ENCODE measurements around the gene PARVA. TPM values are rescaled to one million over a fixed set of nuclear protein-coding genes. Genes with fewer than 3 reads are reported as not detected.

Gene PARVA
- total RNA-seq, 2 donors from 2014 or later = 38.4 to 55.1 TPM

DNA sequence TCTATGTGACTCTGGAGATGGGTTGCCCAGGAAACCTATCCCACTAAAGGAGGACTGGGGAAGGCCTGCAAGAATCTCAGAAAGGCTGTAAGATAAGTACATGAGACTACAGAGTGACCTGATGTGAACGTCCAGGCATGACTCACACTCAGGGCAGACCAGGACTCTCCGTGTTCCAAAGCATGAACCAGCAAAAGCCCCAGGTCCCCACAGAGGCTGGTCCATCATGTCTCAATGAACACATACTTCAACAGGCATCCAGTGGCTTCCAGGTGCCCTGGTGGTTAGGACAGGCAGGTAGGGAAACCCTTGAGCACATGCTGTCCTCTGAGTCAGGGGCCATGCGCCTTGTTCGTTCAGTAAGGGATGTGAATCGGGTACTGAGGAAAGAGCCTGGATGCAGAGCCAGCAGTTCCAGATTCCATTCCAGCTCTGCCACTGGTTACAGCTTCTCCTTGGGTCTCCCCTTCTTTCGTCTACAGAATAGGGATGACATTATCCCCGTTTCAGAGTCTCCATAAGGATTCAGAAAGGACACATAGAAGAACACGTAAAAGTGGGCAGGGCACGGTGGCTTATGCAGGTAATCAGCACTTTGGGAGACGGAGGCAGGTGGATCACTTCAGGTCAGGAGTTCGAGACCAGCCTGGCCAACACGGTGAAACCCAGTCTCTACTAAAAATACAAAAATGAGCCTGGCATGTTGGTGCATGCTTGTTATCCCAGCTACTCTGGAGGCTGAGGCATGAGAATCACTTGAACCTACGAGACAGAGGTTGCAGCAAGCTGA lies 167.8 kb downstream of the PARVA start:
- intact Hi-C loops (cut with DNase I) = loop anchor here (1.0 kb wide), 1 partner anchor 15 kb away; no protein-coding TSS in a partner anchor
- no peak for DNase-seq (ENCODE audit: low spot score)
- H3K9me3 ChIP-seq = no peaks in the 10 kb centered on the region

DNA sequence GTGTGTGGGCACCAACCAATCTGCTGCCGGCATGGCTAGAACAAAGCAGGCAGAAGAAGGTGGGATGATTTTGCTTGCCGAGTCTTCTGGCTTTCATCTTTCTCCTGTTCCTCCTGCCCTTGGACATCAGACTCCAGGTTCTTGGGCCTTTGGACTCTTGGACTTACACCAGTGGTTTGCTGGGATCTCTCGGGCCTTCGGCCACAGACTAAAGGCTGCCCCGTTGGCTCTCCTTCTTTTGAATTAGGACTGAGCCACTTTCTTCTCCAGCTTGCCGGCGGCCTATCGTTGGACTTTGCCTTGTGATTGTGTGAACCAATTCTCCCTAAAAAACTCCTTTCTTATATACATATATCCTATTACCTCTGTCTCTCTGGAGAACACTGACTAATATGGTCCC lies 168.8 kb downstream of the PARVA start:
- Histone ChIP-seq H3K27me3 (replicated peaks; ENCODE audit: insufficient read depth) (no peaks in the 10 kb centered on the region), H3K4me3 (no peak overlapping the region), H3K9me3 (no peaks in the 10 kb centered on the region), H3K4me1 (replicated peaks) (no peaks in the 10 kb centered on the region), H3K36me3 (no peaks in the 10 kb centered on the region), H3K27ac (no peak overlapping the region)
- WGBS = 96% methylated on average over 8 of the region's 8 CpGs
- no peak for DNase-seq (ENCODE audit: low spot score)
- TF ChIP-seq POLR2AphosphoS5 (IDR thresholded peaks at IDR 0.05) = no peak
- TF ChIP-seq, protein P1, sequence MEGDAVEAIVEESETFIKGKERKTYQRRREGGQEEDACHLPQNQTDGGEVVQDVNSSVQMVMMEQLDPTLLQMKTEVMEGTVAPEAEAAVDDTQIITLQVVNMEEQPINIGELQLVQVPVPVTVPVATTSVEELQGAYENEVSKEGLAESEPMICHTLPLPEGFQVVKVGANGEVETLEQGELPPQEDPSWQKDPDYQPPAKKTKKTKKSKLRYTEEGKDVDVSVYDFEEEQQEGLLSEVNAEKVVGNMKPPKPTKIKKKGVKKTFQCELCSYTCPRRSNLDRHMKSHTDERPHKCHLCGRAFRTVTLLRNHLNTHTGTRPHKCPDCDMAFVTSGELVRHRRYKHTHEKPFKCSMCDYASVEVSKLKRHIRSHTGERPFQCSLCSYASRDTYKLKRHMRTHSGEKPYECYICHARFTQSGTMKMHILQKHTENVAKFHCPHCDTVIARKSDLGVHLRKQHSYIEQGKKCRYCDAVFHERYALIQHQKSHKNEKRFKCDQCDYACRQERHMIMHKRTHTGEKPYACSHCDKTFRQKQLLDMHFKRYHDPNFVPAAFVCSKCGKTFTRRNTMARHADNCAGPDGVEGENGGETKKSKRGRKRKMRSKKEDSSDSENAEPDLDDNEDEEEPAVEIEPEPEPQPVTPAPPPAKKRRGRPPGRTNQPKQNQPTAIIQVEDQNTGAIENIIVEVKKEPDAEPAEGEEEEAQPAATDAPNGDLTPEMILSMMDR (IDR thresholded peaks at IDR 0.05) = no peak
- TF ChIP-seq POLR2A (IDR thresholded peaks at IDR 0.05) = no peak
- intact Hi-C loops (cut with DNase I) = no loop called here

More for the DNA sequence above, 167.8 kb downstream of the PARVA start:
- Histone ChIP-seq H3K4me1 (replicated peaks) (no peaks in the 10 kb centered on the region), H3K36me3 (no peaks in the 10 kb centered on the region), H3K27ac (no peak overlapping the region), H3K4me3 (no peak overlapping the region), H3K27me3 (replicated peaks; ENCODE audit: insufficient read depth) (no peaks in the 10 kb centered on the region)
- 91% methylated on average over 13 of the region's 13 CpGs for WGBS
- TF ChIP-seq POLR2A (IDR thresholded peaks at IDR 0.05) = no peak
- TF ChIP-seq, protein P1 (IDR thresholded peaks at IDR 0.05) = no peak
- TF ChIP-seq POLR2AphosphoS5 (IDR thresholded peaks at IDR 0.05) = no peak

DNA sequence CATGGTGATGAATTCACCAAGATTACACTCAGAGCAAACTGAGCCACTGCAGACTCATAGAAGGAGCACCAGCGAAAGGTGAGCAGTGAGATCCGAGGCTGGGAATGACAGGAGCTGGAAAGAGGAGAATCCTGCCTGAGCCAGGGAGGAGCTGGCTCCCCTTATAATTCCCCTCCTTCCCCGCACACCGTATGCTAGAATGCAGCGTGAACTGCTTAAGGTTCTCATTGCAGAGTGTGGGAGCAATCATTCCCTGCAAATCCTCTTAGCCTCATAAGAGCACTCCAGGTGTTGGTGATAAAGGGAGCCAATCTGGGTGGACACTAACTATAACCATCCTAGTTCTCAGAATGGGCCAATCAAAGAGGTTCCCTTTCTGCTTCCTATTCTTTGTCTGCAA lies 169.3 kb downstream of the PARVA start:
- WGBS = 97% methylated on average over 5 of the region's 5 CpGs
- intact Hi-C loops (cut with DNase I) = no loop called here
- Histone ChIP-seq H3K4me3 (no peak overlapping the region), H3K36me3 (no peaks in the 10 kb centered on the region), H3K27ac (no peak overlapping the region), H3K27me3 (replicated peaks; ENCODE audit: insufficient read depth) (no peaks in the 10 kb centered on the region), H3K4me1 (replicated peaks) (no peaks in the 10 kb centered on the region), H3K9me3 (no peaks in the 10 kb centered on the region)
- TF ChIP-seq POLR2AphosphoS5 (IDR thresholded peaks at IDR 0.05) (no peak), POLR2A (IDR thresholded peaks at IDR 0.05) (no peak)
- TF ChIP-seq, protein P1 (IDR thresholded peaks at IDR 0.05) = no peak
- no peak for DNase-seq (ENCODE audit: low spot score)

DNA sequence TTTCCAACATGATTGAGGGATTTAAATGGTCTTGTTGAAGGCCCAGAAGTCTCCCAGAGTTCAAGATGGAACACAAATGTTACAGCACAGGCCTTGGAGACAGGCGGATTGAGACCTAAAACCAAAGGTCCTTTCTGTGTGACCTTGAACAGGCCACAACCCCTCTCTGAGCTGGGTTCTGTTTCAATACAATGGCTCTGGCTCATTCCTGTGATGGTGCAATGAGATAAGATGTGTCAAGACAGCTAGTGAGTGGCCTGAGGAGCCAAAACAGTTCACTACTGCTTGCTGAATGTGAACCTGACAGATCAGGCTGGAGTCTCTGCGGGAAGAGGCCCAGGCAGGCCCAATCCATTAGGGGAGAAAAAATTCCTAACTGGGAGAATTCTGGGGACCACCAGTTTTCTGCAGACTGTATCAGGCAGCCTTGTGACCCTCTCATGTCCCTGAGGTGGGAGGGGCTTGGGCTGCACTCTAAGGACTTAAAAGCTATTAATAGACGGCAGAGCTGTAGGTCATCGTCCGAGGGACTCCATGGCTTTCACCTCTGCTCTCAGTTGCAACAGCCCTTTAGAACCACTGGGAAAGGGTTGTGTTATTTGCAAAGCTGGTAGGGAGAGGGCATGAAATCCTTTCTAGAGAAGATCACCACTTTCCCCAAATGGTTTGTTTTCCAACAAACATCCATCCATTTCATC lies 170.7 kb downstream of the PARVA start:
- intact Hi-C loops (cut with DNase I) = no loop called here
- Histone ChIP-seq H3K27me3 (replicated peaks; ENCODE audit: insufficient read depth) (no peaks in the 10 kb centered on the region), H3K36me3 (no peaks in the 10 kb centered on the region), H3K4me1 (replicated peaks) (no peaks in the 10 kb centered on the region), H3K27ac (no peak overlapping the region), H3K9me3 (no peaks in the 10 kb centered on the region), H3K4me3 (no peak overlapping the region)
- DNase-seq (ENCODE audit: low spot score) = no peak
- 84% methylated on average over 5 of the region's 5 CpGs for WGBS
- TF ChIP-seq POLR2AphosphoS5 (IDR thresholded peaks at IDR 0.05) = no peak
- TF ChIP-seq, protein P1 (IDR thresholded peaks at IDR 0.05) = no peak
- no peak for TF ChIP-seq POLR2A (IDR thresholded peaks at IDR 0.05)
